Measurements from ENCODE around the gene UNC93B1. TPM values are rescaled to one million over a fixed set of nuclear protein-coding genes. Genes with fewer than 3 reads are reported as not detected.

UNC93B1 gene
- total and polyA plus RNA-seq, 2 of the 13 experiments (the other 11 are each of a cell fraction or from before 2014, with no cell fraction given) = 8.8 to 18.9 TPM

GRCh38 chr11:68040101-68040956 is 36.4 kb upstream of the UNC93B1 start (continued):
- TF ChIP-seq NFAT5 (CRISPR knock-in tag; IDR thresholded peaks at IDR 0.05) (no peak), JDP2 (CRISPR knock-in tag; IDR thresholded peaks at IDR 0.05; ENCODE audit: borderline replicate concordance) (no peak), TARDBP (CRISPR knock-in tag; IDR thresholded peaks at IDR 0.05) (peak; percentile 44; the same call in 1 of the 2 replicates), ESRRA (CRISPR knock-in tag; IDR thresholded peaks at IDR 0.05; ENCODE audit: low read depth) (no peak), HDAC1 (CRISPR knock-in tag; IDR thresholded peaks at IDR 0.05) (peak; percentile 10; the same call in 1 of the 2 replicates), ATF3 (CRISPR knock-in tag; IDR thresholded peaks at IDR 0.05) (no peak), ZNF224 (CRISPR knock-in tag; IDR thresholded peaks at IDR 0.05) (no peak), BCL6 (CRISPR knock-in tag; IDR thresholded peaks at IDR 0.05) (no peak), ZSCAN9 (CRISPR knock-in tag; IDR thresholded peaks at IDR 0.05; ENCODE audit: borderline replicate concordance) (no peak), CREB1 (IDR thresholded peaks at IDR 0.05) (no peak), CREB1 (CRISPR knock-in tag; IDR thresholded peaks at IDR 0.05) (no peak), NCOA2 (CRISPR knock-in tag; IDR thresholded peaks at IDR 0.05) (no peak), FOXK2 (IDR thresholded peaks at IDR 0.05) (no peak), ZFX (CRISPR knock-in tag; IDR thresholded peaks at IDR 0.05; ENCODE audit: low read depth) (peak; percentile 90), ZBTB44 (CRISPR knock-in tag; IDR thresholded peaks at IDR 0.05) (no peak), ZMAT3 (CRISPR knock-in tag; conservative IDR thresholded peaks at IDR 0.05) (no peak), ZNF367 (CRISPR knock-in tag; IDR thresholded peaks at IDR 0.05; ENCODE audit: borderline replicate concordance) (no peak), FOXM1 (CRISPR knock-in tag; IDR thresholded peaks at IDR 0.05) (no peak), ZNF136 (CRISPR knock-in tag; IDR thresholded peaks at IDR 0.05; ENCODE audit: low read depth) (no peak), TEF (CRISPR knock-in tag; IDR thresholded peaks at IDR 0.05) (no peak), ZNF414 (CRISPR knock-in tag; IDR thresholded peaks at IDR 0.05) (peak; percentile 89), ZNF580 (CRISPR knock-in tag; IDR thresholded peaks at IDR 0.05; ENCODE audit: borderline replicate concordance, low read depth) (no peak)
